GM18508 (cell line): ENCODE results near the gene FGF14.

Experiments used
- ATAC-seq: cut with Tn5 transposase; IDR thresholded peaks from one replicate; pipeline ENCODE4 v1.9.1; 2021; ENCODE audit warnings: moderate number of reproducible peaks; ENCODE audit not compliant: insufficient read depth, unreplicated experiment

The FGF14 gene

DNA sequence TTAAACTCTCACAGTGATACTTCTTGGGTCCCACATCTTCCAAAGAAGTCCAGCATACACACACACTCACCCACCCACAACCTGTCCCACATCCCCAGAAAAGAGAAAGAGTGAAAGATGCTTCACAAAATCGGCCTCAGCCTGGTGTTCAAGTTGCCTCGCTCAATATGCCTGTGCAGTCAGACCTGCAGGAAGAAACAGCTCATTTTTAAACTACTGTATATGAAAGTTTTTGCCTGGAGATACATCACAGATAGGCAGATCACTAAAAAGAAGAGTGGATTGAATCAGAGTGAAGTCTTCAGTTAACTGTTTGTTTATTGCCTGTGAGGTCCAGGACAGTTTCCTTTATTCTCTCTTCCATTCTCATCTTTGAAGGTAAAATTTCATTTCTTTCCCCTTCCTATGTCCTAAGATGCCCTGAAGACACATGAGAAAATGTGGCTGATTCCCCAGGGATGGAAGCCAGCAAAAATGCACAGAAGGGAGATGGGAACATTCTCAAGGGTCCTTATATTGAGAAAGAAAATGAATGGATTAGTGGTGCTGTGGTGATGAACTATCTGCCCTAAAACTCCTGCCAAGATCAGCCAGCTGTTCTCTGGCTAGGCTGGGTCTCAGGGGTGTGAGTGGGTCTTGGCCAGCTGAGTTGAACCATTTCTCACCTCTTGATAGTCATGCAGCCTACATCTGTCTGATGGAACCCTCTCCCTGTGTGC, 690.4 kb downstream of the FGF14 start:
- ATAC-seq: no peak

DNA sequence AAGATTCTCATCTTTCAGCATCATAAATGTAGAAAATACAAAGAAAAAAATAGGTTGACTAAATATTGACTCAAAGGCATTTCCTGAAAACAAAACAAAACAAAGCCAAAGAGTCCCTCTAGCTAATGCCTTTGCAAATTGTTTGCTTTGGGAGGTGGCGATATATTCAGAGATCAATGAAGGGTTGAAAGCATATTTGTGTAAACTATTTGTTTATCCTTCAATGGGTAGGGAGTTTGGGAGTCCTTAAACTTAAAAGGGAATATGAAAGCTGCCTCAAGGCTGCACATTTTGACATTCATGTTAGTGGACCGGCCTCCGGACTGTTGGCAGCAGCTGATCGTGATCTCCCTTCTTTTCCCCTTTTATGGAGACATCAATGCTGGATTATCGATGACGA, 691.9 kb downstream of the FGF14 start:
- ATAC-seq: no peak

DNA sequence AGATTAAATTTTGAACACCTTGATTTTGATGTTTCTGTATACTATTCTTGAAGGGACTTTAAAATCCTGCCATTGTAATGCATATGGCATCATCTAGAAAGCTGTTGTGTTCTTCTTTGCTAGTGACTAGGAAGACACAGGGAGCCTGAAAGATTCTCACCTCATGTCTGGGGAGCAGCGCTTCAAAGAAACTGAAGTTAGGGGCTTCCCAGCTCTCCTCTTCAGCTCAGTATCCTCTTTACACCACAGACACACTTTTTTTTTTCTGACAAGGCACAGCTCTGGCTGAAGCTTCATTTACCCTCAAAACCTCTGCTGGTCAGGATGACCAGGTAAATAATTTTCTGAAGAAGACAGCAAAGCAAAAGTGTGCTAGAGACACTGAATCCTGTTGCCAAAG, 693.7 kb downstream of the FGF14 start:
- no peak for ATAC-seq

DNA sequence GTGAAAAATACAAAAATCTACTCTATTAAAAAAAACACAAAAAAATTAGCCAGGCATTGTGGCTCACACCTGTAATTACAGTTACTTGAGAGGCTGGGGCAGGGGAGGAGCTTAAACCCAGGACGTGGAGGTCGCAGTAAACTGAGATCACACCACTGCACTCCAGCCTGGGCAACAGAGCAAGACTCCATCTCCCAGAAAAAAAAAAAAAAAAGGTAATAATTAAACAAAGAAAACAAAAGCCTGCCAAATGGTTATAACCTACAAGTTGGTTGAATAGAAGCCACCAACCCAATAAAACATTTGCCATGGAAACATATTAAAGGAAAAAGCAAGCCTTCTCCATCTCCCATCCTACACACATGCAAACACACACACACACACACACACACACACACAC, 694.2 kb downstream of the FGF14 start:
- ATAC-seq: no peak

DNA sequence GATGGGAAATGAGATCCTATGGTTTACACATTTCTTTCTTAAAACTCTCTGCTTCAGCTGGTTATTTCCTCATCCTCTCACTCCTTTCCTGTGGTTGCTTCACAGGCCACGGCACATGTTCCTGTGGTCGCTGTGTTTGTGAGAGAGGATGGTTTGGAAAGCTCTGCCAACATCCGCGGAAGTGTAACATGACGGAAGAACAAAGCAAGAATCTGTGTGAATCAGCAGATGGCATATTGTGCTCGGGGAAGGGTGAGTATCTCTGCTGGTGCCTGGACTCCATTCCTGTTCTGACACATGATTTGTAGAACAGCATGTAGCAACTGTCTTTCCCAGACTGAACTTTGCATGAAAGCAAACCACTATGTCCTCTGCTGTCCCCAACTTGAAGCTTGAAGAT, 695.2 kb downstream of the FGF14 start:
- ATAC-seq: no peak

DNA sequence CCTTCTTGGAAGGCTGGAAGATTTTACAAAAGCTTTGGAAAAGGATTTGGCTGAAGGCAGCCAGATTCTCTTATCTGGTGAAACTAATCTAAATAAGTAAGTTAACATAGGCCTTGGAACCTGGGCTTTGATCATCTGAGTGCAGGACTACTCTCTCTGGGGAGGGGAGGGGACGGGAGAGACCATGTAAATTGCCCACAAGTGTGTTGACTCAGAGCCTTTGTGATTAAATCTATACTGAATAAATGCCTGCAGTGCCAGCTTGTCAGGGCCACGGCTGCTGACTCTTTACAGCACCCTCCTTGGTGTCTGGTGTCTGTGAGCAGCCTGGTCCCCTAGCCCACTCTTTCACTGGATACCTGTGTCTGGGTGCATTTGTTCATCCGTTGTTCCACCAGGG, 698.0 kb downstream of the FGF14 start:
- no peak for ATAC-seq

DNA sequence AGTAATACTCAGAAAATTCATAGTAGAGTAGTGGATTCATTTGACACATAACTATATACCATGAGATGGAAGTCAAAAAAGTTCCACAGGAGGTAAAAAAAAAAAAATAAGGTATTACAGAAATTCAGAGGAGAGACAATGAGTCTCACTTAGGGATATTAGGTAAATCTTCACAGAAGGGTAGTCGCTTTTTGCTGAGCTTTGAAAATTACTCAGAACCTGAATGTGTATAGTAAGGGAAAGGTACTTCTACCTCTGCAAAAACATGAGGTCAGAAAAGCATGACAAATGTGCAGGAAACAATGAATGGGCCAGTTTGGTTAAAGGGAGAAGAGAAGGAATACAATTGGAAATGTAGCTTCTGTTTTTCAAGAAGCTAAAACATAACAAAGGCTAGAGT, 698.8 kb downstream of the FGF14 start:
- no peak for ATAC-seq

DNA sequence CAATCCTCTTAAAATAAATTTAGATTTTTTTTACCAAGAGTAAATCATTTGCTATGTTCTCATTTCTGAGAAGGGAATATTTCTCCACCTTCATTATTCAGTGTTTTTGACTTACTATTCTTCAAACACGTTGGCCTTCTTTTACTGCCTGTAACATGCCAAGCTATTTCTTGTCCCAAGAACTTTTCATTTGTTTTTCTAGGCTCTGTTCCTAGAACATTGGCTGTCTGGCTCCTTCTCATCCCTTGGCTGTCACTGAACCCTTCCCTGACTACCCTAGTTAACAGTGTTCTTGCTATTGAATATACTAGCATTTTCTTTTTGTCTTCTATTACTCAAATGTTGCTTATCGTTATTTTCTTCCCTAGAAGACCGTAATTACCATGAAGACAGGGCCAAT, 701.2 kb downstream of the FGF14 start:
- no peak for ATAC-seq

DNA sequence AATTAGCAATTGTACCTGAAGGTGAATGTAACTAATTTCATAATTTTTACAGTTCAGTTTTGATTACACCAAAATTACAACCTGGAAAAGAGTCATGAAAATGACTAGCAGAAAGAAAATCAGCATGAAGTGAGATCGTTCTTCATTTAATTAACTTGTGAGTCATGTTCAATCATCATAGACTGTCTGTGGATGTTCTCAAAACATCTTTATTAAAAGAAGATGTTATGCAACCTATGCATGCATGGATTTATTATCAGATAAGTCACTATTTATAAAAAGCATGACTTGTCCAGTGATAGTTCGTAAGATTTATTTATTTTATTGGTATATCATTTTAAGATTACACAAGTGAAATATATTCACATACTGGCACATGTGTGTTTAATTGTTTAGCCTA, 703.4 kb downstream of the FGF14 start:
- ATAC-seq: no peak

DNA sequence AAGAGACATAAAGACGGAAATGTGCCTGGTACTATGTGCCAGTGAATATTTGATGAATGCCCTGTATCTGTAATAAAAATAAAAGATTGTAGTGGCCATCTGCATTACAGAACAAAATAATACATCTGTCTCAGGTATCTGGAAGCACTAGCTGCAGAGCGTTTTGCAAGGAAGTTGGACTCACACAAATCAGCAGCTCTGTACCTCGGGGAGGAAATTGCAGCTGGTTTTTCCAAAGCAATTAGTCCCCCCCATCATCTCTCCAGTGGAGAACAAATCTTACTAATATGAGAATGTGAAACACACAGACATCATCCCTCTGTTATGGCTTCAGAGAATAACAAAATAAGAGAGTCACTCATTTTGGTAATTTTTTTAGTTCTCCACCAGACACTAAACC, 704.1 kb downstream of the FGF14 start:
- ATAC-seq: no peak

DNA sequence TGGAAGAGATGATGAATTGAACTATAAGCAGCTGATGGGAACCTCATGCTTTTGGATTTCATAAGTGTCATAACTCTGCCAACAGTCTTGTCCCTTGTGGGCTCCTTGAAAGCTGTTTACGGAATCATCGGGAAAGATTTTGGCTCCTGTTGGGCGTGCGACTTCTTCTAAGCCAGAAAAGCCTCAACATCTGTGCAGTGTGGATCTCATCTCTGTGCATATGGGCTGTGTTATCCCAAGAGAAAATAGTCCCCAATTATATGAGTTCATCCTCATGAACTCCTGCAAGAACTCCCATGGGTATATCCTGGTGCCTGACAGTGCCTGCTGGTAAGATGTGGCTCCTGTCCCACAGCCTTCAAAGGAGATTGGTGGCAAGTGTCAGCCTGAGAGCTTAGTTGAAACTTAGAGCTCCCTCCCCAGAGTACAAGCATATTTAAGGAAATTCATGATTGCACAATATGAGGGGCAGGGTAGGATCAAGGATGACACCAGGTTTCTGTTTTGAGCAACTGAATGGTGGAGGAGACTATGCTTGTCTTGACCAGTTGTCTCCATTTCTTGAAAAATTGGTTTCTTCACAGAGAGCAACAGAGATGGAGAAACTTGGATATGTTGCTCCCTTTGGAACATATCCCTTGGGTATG, 705.9 kb downstream of the FGF14 start:
- no peak for ATAC-seq

DNA sequence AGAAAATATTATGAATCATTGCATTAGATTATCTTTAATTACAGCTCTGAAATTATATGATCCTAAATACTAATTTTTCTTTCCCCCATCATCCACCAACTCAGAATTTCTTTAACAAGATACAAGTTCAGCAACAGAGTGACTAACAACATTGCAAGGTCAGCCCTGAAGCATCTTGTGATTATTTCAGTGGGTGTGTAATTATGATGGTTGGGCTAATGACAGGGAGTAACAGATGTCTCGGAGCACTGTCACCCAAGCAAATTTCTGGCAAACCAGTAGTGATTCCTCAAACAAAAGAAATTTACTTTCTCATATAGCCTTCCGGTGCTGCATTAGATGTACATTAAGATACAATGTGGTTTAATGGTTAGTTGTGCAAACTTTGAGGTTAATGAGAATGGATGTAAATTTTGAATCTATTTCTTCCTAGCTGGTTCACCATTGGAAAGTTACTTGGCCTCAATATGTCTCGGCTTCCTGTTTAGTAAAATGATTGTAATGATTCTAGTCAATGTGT, 710.4 kb downstream of the FGF14 start:
- no peak for ATAC-seq

DNA sequence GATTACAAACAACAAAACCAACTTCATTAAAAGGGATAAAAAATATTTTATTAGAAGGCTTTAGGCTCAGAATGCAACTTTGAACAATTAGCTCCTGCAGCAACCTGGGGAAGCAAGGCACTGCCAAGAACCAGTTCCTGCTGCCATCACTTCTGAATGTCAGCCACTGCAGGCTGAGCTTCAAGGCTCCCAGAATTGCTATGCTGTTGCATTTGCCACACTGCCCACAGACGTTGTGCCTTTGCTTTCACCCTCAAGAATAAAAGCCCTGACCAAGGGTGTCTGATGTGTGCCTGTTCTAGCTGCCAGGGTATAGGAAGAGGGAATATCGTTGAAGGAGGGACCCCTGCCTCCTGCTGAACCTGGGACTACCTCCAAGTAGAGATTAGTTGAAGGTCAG, 711.0 kb downstream of the FGF14 start:
- no peak for ATAC-seq

DNA sequence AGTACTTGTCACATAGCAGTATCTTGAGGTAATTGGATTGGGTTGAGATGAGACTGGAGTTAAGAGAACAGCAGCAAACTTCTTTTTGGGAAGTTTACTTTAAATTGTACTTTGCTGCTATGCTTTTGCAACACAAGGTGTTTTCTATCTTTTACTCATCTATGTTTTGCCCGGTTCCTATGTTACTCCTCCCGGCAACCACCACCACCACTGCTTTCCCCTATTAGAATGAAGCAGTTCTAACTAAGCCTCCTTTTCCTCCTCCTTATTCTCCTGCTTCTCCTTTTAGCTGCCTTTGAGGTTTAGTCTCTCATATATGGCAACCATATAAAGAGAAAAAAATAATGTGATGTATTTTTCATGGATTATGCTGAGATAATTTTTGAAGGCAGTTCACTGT, 715.8 kb downstream of the FGF14 start:
- ATAC-seq: no peak

DNA sequence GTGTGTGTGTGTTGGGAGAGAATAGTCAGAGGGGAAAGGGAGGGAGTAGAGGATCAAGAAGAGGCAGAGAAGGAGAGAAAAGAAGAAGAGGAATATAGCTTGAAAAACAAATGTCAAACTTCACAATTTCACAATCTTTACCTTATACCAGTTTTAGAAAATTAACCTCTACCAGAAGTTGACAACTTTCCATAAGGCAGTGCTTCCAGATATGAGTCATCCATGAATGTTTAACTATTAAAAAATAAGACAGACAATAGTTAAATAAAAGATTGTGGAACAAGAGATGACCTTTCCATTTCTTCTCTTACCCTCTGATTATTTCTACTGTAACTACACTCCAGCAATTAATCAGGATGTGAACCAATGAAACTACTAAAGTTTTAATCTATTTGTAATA, 720.0 kb downstream of the FGF14 start:
- ATAC-seq: no peak

DNA sequence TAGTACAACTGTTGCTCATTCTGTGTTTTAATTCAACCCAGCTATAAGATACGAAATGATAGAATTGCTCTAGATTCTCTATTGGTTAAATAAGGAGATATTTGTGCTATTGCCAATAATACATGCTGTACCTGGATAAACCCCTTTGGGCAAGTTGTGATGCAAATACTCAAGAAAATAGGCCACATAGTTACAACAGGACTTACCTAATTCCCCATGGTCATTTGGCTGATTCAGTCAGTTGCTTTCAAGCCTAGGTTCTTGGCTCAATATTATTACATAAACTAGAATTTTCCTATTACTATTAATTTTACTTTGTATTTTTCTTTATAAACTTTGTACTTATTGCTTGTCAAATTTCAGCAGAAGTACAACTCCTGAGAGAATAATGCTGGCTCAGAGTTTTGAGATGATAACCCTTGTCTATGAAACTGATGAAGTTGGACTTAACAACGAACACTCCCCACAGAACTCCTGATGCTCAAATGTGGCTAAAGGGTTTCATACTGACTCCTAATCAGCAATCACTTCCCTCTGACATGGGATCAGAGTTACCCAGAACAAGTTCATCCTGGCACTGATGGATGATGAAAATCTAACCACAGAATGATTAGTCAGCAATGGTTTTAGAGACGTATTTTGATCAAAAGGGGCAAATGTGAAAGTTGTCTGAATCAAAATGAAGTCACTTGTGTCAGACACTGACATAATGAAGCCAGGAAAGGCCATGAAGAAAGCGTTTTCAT, 728.3 kb downstream of the FGF14 start:
- no peak for ATAC-seq

DNA sequence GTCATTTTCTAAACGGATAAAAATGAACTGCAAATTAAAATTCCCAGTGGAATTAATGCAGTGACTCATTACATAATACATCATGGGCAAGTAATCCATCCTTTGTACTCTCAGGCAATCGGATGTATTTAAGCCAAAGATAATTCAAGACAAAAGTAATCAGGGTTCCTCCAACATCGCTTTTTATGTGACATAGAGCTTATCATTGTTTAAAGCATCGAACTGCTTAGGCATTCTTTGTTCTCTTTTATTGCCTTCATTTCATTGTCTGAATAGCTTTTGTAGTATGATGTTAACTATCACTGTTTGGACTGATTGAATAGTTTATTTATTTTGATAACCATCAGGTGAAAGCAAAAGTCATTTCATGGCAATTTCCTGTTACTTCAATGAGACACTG, 740.0 kb downstream of the FGF14 start:
- ATAC-seq: no peak
